GM10847 (cell line): ENCODE measurements around the gene NACA.

Experiments
- POLR2A ChIP-seq: IDR thresholded peaks from 2 replicates; pipeline ENCODE4 v1.6.1; 2011; ENCODE audit not compliant: insufficient read length; ENCODE audit errors: extremely low read depth

The NACA gene

DNA sequence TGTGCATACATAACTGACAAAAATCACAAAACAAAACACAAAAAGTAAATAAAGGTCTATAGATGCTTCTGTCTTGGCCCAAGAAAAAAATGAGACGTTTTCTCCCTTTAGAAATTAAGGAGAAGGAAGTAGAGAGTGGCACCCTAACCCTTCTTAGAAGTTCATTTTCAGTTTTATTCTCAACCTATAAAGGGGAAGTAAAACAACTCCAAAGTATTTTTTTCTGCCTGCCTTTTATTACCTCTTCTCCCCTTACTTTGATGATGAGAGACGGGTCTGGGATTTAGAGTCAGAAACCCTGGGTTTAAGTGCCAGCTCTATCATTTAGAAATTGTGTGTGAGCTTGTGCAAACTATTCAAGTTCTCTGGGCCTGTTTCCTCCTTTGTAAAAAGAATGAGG lies 24.3 kb upstream of the NACA start:
- TF ChIP-seq POLR2A, result no peak

DNA sequence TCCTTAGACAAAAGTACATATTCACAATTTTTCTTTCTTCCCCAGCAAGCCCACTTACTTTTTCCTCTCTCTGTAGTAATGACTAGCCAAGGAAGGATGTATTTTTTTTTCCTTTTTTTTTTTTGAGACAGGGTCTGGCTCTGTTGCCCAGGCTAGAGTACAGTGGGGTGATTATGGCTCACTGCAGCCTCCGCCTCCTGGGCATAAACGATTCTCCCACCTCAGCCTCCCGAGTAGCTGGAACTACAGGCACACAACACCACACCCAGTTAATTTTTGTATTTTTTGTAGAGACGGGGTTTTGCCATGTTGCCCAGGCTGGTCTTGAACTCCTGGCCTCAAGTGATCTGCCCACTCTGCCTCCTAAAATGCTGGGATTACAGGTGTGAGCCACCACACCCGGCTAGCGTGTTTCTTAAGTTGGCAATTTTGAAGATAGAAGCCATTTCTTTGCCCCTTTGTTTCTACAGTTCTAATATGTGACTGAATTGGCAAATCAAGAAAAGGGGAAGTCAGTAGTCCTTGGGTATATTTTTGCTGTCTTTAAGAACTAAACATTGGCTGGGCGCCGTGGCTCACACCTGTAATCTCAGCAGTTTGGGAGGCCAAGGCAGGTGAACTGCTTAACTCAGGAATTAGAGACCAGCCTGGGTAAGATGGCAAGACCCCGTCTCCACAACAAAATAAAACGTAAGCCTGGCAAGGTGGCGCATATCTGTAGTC lies 3.2 kb upstream of the NACA start:
- TF ChIP-seq POLR2A, result no peak

DNA sequence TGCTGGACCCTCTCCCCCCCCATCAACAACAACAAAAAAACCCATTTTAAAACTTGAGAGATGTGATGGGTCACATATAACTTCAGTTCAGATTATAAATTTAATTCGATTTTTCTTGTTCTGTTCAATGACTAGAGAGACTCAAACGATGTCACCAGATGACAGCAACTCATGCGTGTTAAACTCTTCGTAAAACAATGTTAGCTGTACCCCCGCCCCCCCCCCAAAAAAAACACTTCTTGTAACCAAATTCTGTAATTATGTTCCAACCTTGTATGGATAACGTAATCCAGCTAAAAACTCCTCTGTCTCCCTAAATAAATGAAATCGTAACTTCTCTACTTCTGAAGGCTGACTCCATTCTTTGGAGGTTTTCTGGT lies 614 bp upstream of the NACA start:
- TF ChIP-seq POLR2A, result no peak

DNA sequence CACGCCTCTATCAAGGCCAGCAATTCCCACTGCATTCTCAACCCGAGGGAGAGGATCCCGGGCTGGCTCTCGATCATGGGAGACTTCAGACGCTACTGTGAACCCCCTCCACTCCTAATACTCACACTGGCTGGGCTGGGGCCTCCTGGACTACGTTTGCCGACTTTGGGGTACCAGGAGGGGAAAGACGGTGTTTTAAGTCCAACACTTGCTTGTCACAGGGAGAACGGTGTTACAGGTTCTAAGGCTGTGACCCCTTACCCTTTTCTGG lies 463 bp downstream of the NACA start:
- TF ChIP-seq POLR2A, result no peak

DNA sequence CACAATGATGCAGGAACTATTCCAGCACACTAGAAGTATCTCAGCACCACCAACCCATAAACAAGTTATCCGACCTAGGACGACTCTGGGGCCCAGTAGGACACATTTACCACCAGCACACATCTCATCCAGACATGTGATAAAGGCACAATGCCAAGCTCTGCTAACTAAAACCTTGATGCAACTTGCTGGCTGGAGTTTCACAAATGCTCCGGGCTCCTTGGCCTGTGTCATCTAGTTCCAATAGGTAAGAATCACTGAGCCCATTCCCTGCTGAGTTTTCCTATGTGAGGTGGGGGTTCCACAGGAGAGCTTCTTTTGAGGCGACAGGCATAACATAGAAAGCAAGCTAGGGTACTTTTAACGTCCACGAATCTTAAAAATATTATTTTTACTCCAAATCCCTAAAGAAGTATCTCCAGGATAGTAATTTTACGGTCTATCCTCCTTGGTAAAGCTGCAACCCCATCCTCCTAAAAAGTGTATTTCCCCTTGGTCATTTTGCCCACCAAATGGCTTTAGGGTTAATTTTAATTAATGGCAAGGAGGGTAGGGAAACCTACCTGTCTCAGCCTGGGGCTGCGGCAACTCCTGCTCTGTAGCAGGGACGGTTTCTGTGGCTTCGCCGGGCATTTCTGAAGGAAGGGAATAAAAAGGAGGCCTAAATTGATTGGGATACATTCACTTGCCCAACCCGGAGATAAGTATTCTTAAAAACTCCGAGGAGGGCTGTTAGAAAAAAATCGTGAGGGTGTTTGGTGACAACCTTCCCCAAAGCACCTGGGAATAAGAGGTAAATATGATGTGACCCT lies 1.0 kb downstream of the NACA start:
- no peak for TF ChIP-seq POLR2A

DNA sequence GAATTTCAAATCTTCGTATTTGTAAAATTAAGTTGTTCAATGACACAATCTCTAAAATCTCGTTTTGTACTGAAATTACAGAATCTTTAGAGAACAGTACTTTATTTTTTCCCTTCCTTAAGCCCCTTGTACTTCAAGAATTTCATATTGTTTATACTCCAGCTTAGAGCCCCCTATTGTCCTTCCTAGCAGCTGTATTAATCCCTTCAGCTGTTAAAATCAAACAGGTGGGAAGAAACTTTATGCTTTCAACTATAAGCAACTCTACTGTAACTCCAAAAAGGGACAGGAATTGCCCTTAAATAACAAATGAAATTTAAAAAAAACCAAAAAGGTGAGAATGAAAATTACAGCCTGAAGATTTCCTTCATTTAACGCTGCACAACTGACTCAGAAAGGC lies 1.7 kb downstream of the NACA start:
- no peak for TF ChIP-seq POLR2A

DNA sequence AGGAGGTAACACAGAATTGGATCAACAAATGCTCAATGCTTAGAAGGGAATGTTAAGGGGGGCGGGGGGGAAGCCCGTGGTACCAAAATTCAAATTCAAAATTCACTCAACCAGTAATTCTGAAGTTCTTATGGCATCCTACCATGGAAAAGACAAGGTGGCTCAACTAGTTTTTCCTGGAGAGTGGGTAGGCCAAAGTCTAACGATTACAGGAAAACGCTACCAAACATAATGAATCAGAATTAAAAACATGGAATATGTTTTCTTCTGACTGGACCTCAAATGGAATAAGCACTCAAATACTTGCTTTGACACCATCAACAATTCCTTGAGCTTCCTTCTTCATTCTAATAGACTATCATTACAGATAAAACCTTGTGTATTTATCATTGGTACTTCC lies 2.3 kb downstream of the NACA start:
- TF ChIP-seq POLR2A, result no peak

DNA sequence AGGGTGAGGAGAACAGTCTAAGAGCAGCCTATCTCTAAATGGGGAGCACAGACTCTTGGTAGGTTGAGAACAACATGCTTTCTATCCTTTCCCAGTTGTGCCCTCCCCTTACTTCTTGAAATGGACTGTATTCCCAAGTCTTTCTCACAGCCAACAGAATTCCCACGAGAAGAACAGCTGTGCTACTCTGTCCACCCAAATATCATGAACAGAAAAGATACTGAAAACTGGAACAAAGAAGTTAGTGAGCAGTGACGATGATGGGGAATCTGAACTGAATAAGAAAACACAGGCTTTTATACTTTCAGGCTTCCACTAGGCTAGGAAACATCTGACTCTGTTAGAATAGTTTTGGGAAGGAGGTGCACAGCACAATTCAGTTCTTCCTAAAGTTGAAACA lies 3.4 kb downstream of the NACA start:
- TF ChIP-seq POLR2A, result no peak

DNA sequence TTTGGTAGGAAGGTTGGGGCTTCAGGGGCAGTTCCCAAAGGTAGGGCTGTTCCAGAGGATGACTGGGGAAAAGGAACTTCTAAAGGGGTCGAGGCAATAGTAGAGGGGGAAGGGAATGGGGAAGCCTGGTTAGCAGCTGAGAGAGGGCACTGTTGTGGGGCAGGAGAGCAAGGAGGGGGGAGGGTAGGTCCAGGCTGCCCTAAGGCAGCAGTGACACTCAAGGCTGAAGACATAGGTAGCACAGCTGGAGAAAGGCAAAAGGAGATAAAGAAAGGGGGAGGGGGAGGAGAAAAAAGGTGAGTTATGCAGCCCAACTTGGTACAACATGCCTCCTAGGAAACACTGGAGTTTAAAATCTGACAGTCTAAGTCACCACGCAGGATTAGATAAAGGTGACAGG lies 3.9 kb downstream of the NACA start:
- no peak for TF ChIP-seq POLR2A

DNA sequence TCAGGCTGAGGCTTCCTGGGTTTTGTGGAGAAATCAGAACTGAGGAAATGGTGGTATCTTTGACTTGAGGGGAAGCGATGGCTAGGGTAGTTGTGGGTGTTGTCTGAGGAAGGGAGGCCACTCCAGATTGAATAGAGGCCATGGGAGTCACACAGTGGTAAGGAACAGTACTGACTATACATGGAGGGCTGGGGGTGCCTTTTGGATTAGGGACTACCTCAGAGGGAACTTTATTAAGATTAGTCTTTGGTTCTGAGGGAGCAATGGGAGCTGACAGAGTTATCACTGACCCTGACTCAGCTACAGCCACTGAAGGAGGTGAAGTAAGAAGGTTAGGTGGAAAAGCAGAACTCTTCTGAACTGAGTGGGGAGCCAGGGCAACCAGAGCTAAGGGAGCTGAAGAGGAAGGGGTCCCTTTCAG lies 4.4 kb downstream of the NACA start:
- no peak for TF ChIP-seq POLR2A

DNA sequence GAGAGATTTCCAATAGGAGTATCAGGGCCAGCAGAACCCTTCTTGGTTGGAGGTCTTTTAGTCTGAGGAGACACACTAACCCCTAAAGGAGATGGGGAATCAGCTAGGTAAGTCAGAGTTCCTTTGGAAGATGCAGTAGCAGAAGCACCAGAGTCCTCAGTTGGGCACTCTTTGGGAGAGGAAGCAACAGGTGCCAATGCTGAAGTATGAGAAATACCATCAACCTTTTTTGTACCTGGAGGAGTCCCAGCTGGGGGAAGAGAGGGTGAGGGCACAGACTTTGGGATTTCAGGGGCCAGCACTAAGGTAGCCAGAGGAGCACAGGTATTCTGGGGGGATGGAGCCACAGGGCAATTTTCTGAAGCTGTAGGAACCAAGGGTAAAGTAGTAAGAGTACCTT lies 6.0 kb downstream of the NACA start:
- no peak for TF ChIP-seq POLR2A

DNA sequence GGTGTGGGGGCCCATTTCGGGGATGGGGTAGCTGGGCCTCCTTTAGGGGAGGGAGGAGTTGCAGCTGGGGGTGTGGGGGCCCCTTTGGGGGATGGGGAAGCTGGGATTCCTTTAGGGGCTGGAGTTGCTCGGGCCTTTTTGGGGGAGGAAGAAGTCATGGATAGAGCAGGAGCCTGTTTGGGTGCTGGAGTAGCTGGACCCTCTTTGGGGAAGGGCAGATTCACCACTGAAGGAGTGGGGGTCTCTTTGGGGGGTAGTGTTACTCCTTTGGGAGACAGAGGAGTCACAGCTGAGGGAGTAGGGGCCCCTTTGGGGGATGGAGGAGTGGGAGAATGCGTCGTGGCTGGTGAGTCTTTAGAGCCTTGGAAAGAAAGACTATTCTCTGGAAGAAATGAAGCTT lies 6.5 kb downstream of the NACA start:
- TF ChIP-seq POLR2A, result no peak

DNA sequence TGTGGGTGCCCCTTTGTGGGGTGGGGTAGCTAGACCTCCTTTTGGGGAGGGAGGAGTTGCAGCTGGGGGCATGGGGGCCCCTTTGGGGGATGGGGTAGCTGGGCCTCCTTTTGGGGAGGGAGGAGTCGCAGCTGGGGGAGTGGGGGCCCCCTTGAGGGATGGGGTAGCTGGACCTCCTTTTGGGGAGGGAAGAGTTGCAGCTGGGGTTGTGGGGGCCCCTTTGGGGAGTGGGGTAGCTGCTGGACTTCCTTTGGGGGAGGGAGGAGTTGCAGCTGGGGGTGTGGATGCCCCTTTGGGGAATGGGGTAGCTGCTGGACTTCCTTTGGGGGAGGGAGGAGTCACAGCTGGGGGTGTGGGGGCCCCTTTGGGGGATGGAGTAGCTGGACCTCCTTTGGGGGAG lies 7.0 kb downstream of the NACA start:
- no peak for TF ChIP-seq POLR2A

DNA sequence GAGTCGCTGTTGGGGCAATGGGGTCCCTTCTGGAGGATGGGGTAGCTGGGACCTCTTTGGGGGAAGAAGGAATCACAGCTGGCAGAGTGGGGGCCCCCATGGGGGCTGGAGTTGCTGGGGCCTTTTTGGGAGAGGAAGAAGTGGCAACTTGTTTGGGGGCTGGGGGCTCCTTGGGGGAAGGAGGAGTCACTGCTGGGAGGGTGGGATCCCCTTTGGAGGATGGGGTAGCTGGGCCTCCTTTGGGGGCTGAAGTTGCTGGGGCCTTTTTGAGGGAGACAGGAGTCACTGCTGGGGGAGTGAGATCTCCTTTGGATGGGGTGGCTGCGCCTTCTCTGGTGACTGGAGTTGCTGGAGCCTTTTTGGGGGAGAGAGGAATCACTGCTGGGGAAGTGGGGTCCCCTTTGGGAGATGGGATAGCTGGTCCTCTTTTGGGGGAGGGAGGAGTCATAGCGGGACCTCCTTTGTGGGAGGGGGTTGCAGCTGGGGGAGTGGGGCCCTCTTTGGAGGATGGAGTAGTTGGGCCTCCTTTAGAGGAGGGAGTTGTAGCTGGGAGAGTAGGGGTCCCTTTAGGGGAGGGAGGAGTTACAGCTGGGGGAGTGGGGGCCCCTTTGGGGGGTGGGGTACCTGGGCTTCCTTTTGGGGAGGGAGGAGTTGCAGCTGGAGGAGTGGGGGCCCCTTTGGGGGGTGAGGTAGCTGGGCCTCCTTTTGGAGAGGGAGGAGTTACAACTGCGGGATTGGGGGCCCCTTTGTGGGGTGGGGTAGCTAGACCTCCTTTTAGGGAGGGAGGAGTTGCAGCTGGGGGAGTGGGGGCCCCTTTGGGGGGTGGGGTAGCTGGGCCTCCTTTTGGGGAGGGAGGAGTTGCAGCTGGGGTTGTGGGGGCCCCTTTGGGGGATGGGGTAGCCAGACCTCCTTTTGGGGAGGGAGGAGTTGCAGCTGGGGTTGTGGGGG lies 7.9 kb downstream of the NACA start:
- no peak for TF ChIP-seq POLR2A

DNA sequence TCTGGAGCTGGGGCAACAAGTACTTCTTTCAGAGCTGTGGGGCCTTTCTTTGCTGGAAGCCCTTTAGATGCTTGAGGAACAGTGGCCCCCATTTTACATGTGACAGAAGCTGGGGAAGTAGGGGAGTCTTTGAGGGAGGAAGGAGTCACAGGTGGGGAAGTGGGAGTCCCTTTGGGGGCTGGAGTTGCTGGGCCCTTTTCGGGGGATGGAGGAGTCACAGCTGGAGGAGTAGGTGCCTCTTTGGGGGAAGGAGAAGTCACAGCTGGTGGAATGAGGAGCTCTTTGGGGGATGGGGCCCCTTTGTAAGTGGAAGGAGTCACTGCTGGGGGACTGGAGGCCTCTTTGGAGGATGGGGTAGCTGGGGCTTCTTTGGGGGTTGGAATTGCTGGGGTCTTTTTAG lies 8.6 kb downstream of the NACA start:
- TF ChIP-seq POLR2A, result no peak

DNA sequence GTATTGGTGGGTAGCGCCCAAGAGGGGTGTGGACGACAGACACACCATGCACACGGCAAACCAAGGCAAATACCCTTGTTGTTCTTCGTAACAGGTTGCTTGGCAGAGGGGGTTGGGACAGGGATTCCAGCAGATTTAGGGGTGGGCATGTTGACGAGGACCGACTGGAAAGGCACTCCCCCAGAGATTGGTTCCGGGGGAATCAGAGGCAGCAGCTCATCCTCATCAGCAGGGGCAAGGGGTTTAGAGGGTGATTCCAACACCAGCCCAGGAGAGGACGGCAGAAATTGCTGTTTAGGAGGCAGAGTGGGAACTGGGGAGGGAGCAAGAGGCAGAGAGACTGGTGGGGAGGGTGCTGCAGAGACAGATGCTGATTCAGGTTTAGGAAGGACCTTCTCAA lies 9.3 kb downstream of the NACA start:
- no peak for TF ChIP-seq POLR2A
